OCI-LY3 (cell line): ENCODE data around the gene TRIM71.

ENCODE experiments used
- H2AFZ ChIP-seq: fragments of 200-600, 300-600 bp; shearing (Covaris generic); 2 replicates; pipeline ENCODE4 v1.6.0; 2014; ENCODE audit warnings: antibody characterized with exemption, low read depth, low read length
- H3K27ac ChIP-seq: fragments of 200-600, 300-600 bp; sonication (generic); 2 replicates; pipeline ENCODE4 v1.5.1; 2014; ENCODE audit warnings: mild to moderate bottlenecking, low read length, moderate library complexity, mixed read lengths
- H3K27me3 ChIP-seq: fragments of 200-600, 300-600 bp; sonication (generic); 2 replicates; pipeline ENCODE4 v1.6.1; 2014; ENCODE audit warnings: low read depth, low read length, mixed read lengths
- H3K36me3 ChIP-seq: fragments of 200-600, 300-600 bp; sonication (generic); replicated peaks from 2 replicates; pipeline ENCODE3; 2014; ENCODE audit warnings: low read depth, low read length, mixed read lengths
- H3K4me1 ChIP-seq: fragments of 300-600, 200-600 bp; sonication (generic); 2 replicates; pipeline ENCODE4 v1.6.1; 2014; ENCODE audit warnings: low read length, mixed read lengths
- H3K4me2 ChIP-seq: fragments of 200-600, 300-600 bp; sonication (generic); 2 replicates; pipeline ENCODE4 v1.6.1; 2014; ENCODE audit warnings: low read length, mixed read lengths
- H3K4me3 ChIP-seq: fragments of 300-600, 200-600 bp; sonication (generic); 2 replicates; pipeline ENCODE4 v1.5.1; 2014; ENCODE audit warnings: antibody characterized with exemption, mild to moderate bottlenecking, low read length, moderate library complexity
- H3K79me2 ChIP-seq: fragments of 300-600, 200-600 bp; shearing (Covaris generic); 2 replicates; pipeline ENCODE4 v1.6.1; 2014; ENCODE audit warnings: mild to moderate bottlenecking, low read length, mixed read lengths
- H3K9ac ChIP-seq: fragments of 300-600, 200-600 bp; shearing (Covaris generic); 2 replicates; pipeline ENCODE4 v1.6.0; 2014; ENCODE audit warnings: mild to moderate bottlenecking, low read length, moderate library complexity
- H3K9me3 ChIP-seq: fragments of 200-600, 300-600 bp; shearing (Covaris generic); 2 replicates; pipeline ENCODE4 v1.6.1; 2014; ENCODE audit warnings: low read length, mixed read lengths; ENCODE audit not compliant: insufficient read depth
- H4K20me1 ChIP-seq: fragments of 200-600, 300-600 bp; sonication (generic); 2 replicates; pipeline ENCODE4 v1.6.1; 2016; ENCODE audit warnings: low read length, mixed read lengths; ENCODE audit not compliant: insufficient read depth
- CTCF ChIP-seq: fragments of 200-600, 300-600 bp; sonication (generic); IDR thresholded peaks from 2 replicates; pipeline ENCODE4 v1.5.1; 2014; ENCODE audit warnings: antibody characterized with exemption, low read length, low read depth
- EZH2phosphoT487 ChIP-seq: fragments of 200-600 bp; shearing (Covaris generic); IDR thresholded peaks from 2 replicates; pipeline ENCODE4 v1.6.1; 2018; ENCODE audit warnings: antibody characterized with exemption, mixed run types, low read depth

The TRIM71 gene

GRCh38 chr3:32867954-32868353 is 50.2 kb downstream of the TRIM71 start:
- Histone ChIP-seq H3K27ac (no peak overlapping the region), H4K20me1 (no peaks in the 10 kb centered on the region), H2AFZ (no peak overlapping the region), H3K9me3 (no peaks in the 10 kb centered on the region), H3K4me3 (no peak overlapping the region), H3K4me1 (no peaks in the 10 kb centered on the region), H3K79me2 (no peaks in the 10 kb centered on the region), H3K4me2 (no peak overlapping the region), H3K27me3 (no peaks in the 10 kb centered on the region; the same call in 1 of the 2 replicates), H3K9ac (no peak overlapping the region), H3K36me3 (no peaks in the 10 kb centered on the region)
- TF ChIP-seq CTCF, result no peak
- no peak for TF ChIP-seq EZH2phosphoT487

- no peak for TF ChIP-seq EZH2phosphoT487
- no peak for TF ChIP-seq CTCF
- Histone ChIP-seq H2AFZ (no peak overlapping the region), H3K4me1 (no peaks in the 10 kb centered on the region), H3K9me3 (no peaks in the 10 kb centered on the region), H3K9ac (no peak overlapping the region), H3K4me3 (no peak overlapping the region), H3K27me3 (no peaks in the 10 kb centered on the region; the same call in 1 of the 2 replicates), H3K79me2 (no peaks in the 10 kb centered on the region), H4K20me1 (no peaks in the 10 kb centered on the region), H3K36me3 (no peaks in the 10 kb centered on the region), H3K4me2 (no peak overlapping the region), H3K27ac (no peak overlapping the region)
These were observed 51.1 kb downstream of the TRIM71 start for GRCh38 chr3:32868719-32869512.

- no peak overlapping the region for H3K9ac ChIP-seq
- H3K4me1 ChIP-seq, result no peaks in the 10 kb centered on the region
These were observed 51.8 kb downstream of the TRIM71 start for GRCh38 chr3:32869513-32870047.

More at GRCh38 chr3:32869513-32870047, 51.8 kb downstream of the TRIM71 start:
- H3K4me2 ChIP-seq, result no peak overlapping the region
- no peaks in the 10 kb centered on the region; the same call in 1 of the 2 replicates for H3K27me3 ChIP-seq
- no peaks in the 10 kb centered on the region for H3K9me3 ChIP-seq
- no peak for TF ChIP-seq EZH2phosphoT487
- no peak for TF ChIP-seq CTCF
- H3K79me2 ChIP-seq, result no peaks in the 10 kb centered on the region
- H4K20me1 ChIP-seq, result no peaks in the 10 kb centered on the region
- H3K27ac ChIP-seq, result no peak overlapping the region
- no peaks in the 10 kb centered on the region for H3K36me3 ChIP-seq
- H3K4me3 ChIP-seq, result no peak overlapping the region
- H2AFZ ChIP-seq, result no peak overlapping the region
